Activated naive CD4-positive, alpha-beta T cell treated with anti-CD3 and anti-CD28 coated beads, Interleukin-2, amount 50 U/mL, for 24 hours (primary cell): ENCODE data around the gene TLCD4.
"Not testable (repeated sequence)": the region's sequence is repeated elsewhere in the genome, so short reads cannot be mapped to it uniquely, and the experiment has no call there.

Experiments
- H3K27ac Mint-ChIP-seq: one replicate; pipeline ENCODE4 v1.8.0; 2021; ENCODE audit warnings: mild to moderate bottlenecking, mixed read lengths
- H3K27me3 Mint-ChIP-seq: one replicate; pipeline ENCODE4 v1.8.0; 2021; ENCODE audit warnings: mixed read lengths
- H3K36me3 Mint-ChIP-seq: one replicate; pipeline ENCODE4 v1.8.0; 2021; ENCODE audit warnings: mixed read lengths
- H3K4me1 Mint-ChIP-seq: one replicate; pipeline ENCODE4 v1.8.0; 2021; ENCODE audit warnings: mixed read lengths
- H3K4me3 Mint-ChIP-seq: one replicate; pipeline ENCODE4 v1.8.0; 2021; ENCODE audit warnings: mild to moderate bottlenecking, mixed read lengths
- H3K9me3 Mint-ChIP-seq: one replicate; pipeline ENCODE4 v1.8.0; 2021; ENCODE audit warnings: mixed read lengths

TLCD4 gene

GRCh38 chr1:95118710-95119109 lies 1.6 kb downstream of the TLCD4 start:
- Mint-ChIP-seq H3K36me3 (no peaks in the 10 kb centered on the region), H3K9me3 (no peaks in the 10 kb centered on the region), H3K27ac (no peak overlapping the region), H3K4me1 (peaks cover 11% of the 10 kb centered on the region), H3K4me3 (peak overlapping the region; percentile 85), H3K27me3 (peaks cover 31% of the 10 kb centered on the region)

- Mint-ChIP-seq H3K27me3 (peaks cover 31% of the 10 kb centered on the region), H3K36me3 (no peaks in the 10 kb centered on the region), H3K9me3 (no peaks in the 10 kb centered on the region), H3K4me3 (peak overlapping the region; percentile 85), H3K27ac (no peak overlapping the region), H3K4me1 (peaks cover 11% of the 10 kb centered on the region)
Measured at GRCh38 chr1:95119273-95119672, 2.1 kb downstream of the TLCD4 start.

GRCh38 chr1:95122151-95122697 lies 5.1 kb downstream of the TLCD4 start:
- Mint-ChIP-seq H3K9me3 (no peaks in the 10 kb centered on the region), H3K36me3 (no peaks in the 10 kb centered on the region), H3K27me3 (peaks cover 33% of the 10 kb centered on the region), H3K27ac (no peak overlapping the region), H3K4me3 (no peak overlapping the region), H3K4me1 (peaks cover 4% of the 10 kb centered on the region)

GRCh38 chr1:95124342-95124741 lies 7.2 kb downstream of the TLCD4 start:
- Mint-ChIP-seq H3K27ac (no peak overlapping the region), H3K9me3 (no peaks in the 10 kb centered on the region), H3K4me3 (no peak overlapping the region), H3K36me3 (no peaks in the 10 kb centered on the region), H3K27me3 (peaks cover 19% of the 10 kb centered on the region), H3K4me1 (no peaks in the 10 kb centered on the region)

GRCh38 chr1:95126366-95126765 lies 9.2 kb downstream of the TLCD4 start:
- Mint-ChIP-seq H3K27ac (no peak overlapping the region), H3K4me3 (no peak overlapping the region), H3K9me3 (no peaks in the 10 kb centered on the region), H3K4me1 (no peaks in the 10 kb centered on the region), H3K36me3 (no peaks in the 10 kb centered on the region), H3K27me3 (peaks cover 6% of the 10 kb centered on the region)

- Mint-ChIP-seq H3K27ac (no peak overlapping the region), H3K36me3 (no peaks in the 10 kb centered on the region), H3K9me3 (no peaks in the 10 kb centered on the region), H3K4me1 (no peaks in the 10 kb centered on the region), H3K4me3 (no peak overlapping the region), H3K27me3 (peaks cover 6% of the 10 kb centered on the region)
Measured at GRCh38 chr1:95126846-95127245, 9.7 kb downstream of the TLCD4 start.

- H3K27me3 Mint-ChIP-seq = peaks cover 6% of the 10 kb centered on the region
- no peaks in the 10 kb centered on the region for H3K9me3 Mint-ChIP-seq
- H3K36me3 Mint-ChIP-seq = no peaks in the 10 kb centered on the region
- H3K4me3 Mint-ChIP-seq = no peak overlapping the region
- H3K4me1 Mint-ChIP-seq = no peaks in the 10 kb centered on the region
- H3K27ac Mint-ChIP-seq = no peak overlapping the region
Measured at GRCh38 chr1:95127380-95127779, 10.2 kb downstream of the TLCD4 start.

- Mint-ChIP-seq H3K27ac (no peak overlapping the region), H3K4me3 (no peak overlapping the region), H3K9me3 (no peaks in the 10 kb centered on the region), H3K4me1 (no peaks in the 10 kb centered on the region), H3K36me3 (no peaks in the 10 kb centered on the region), H3K27me3 (peaks cover 5% of the 10 kb centered on the region)
Measured at GRCh38 chr1:95132762-95133161, 15.6 kb downstream of the TLCD4 start.

GRCh38 chr1:95133687-95134086 lies 16.5 kb downstream of the TLCD4 start:
- Mint-ChIP-seq H3K9me3 (no peaks in the 10 kb centered on the region), H3K27me3 (peaks cover 5% of the 10 kb centered on the region), H3K36me3 (no peaks in the 10 kb centered on the region), H3K4me3 (no peak overlapping the region), H3K4me1 (no peaks in the 10 kb centered on the region), H3K27ac (no peak overlapping the region)

- Mint-ChIP-seq H3K36me3 (no peaks in the 10 kb centered on the region), H3K4me1 (no peaks in the 10 kb centered on the region), H3K27me3 (peaks cover 5% of the 10 kb centered on the region), H3K9me3 (no peaks in the 10 kb centered on the region), H3K27ac (no peak overlapping the region), H3K4me3 (no peak overlapping the region)
Measured at GRCh38 chr1:95138223-95138622, 21.1 kb downstream of the TLCD4 start.

GRCh38 chr1:95139039-95139438 lies 21.9 kb downstream of the TLCD4 start:
- Mint-ChIP-seq H3K9me3 (no peaks in the 10 kb centered on the region), H3K4me1 (no peaks in the 10 kb centered on the region)

GRCh38 chr1:95140791-95141190 lies 23.6 kb downstream of the TLCD4 start:
- Mint-ChIP-seq H3K36me3 (no peaks in the 10 kb centered on the region), H3K27me3 (peaks cover 8% of the 10 kb centered on the region), H3K4me3 (no peak overlapping the region), H3K27ac (no peak overlapping the region), H3K9me3 (no peaks in the 10 kb centered on the region), H3K4me1 (no peaks in the 10 kb centered on the region)

More at GRCh38 chr1:95139039-95139438, 21.9 kb downstream of the TLCD4 start:
- no peaks in the 10 kb centered on the region for H3K36me3 Mint-ChIP-seq
- H3K4me3 Mint-ChIP-seq = no peak overlapping the region
- H3K27ac Mint-ChIP-seq = no peak overlapping the region
- H3K27me3 Mint-ChIP-seq = peaks cover 5% of the 10 kb centered on the region

GRCh38 chr1:95145493-95145892 lies 28.3 kb downstream of the TLCD4 start:
- Mint-ChIP-seq H3K4me1 (no peaks in the 10 kb centered on the region), H3K27ac (no peak overlapping the region), H3K36me3 (no peaks in the 10 kb centered on the region), H3K9me3 (no peaks in the 10 kb centered on the region), H3K27me3 (peaks cover 2% of the 10 kb centered on the region), H3K4me3 (no peak overlapping the region)

- Mint-ChIP-seq H3K36me3 (no peaks in the 10 kb centered on the region), H3K4me3 (no peak overlapping the region), H3K9me3 (no peaks in the 10 kb centered on the region), H3K27ac (no peak overlapping the region), H3K27me3 (peaks cover 2% of the 10 kb centered on the region), H3K4me1 (no peaks in the 10 kb centered on the region)
Measured at GRCh38 chr1:95146637-95147036, 29.5 kb downstream of the TLCD4 start.

GRCh38 chr1:95154096-95154495 lies 36.9 kb downstream of the TLCD4 start:
- H3K27me3 Mint-ChIP-seq = no peaks in the 10 kb centered on the region
- H3K27ac Mint-ChIP-seq = no peak overlapping the region
- no peak overlapping the region for H3K4me3 Mint-ChIP-seq
- no peaks in the 10 kb centered on the region for H3K4me1 Mint-ChIP-seq
- no peaks in the 10 kb centered on the region for H3K9me3 Mint-ChIP-seq
- no peaks in the 10 kb centered on the region for H3K36me3 Mint-ChIP-seq

GRCh38 chr1:95165569-95165968 lies 48.4 kb downstream of the TLCD4 start:
- H3K27ac Mint-ChIP-seq, H3K4me1 Mint-ChIP-seq, H3K4me3 Mint-ChIP-seq, H3K9me3 Mint-ChIP-seq, H3K36me3 Mint-ChIP-seq: not testable (repeated sequence)
- peaks cover 12% of the 10 kb centered on the region for H3K27me3 Mint-ChIP-seq
